MM.1S (cell line): ENCODE results near the gene NEIL1.
A peak's percentile ranks its signal among the peaks of the same experiment; 100 is the strongest.
"Not testable (repeated sequence)": the region's sequence is repeated elsewhere in the genome, so short reads cannot be mapped to it uniquely, and the experiment has no call there.

ENCODE experiments used
- DNase-seq: peaks from one replicate; pipeline ENCODE4 v3.0.0-alpha.2; 2015
- H2AFZ ChIP-seq: fragments of 300-600 bp; sonication (generic); 2 replicates; pipeline ENCODE4 v1.6.0; 2016; ENCODE audit warnings: antibody characterized with exemption, low read length
- H3F3A ChIP-seq: fragments of 300-600 bp; sonication (generic); 2 replicates; pipeline ENCODE4 v1.6.1; 2016; ENCODE audit warnings: mild to moderate bottlenecking, antibody characterized with exemption, low read length, moderate library complexity, mixed read lengths; ENCODE audit not compliant: insufficient read depth
- H3K27ac ChIP-seq: fragments of 300-600 bp; sonication (generic); 2 replicates; pipeline ENCODE4 v1.5.1; 2016; ENCODE audit warnings: mild to moderate bottlenecking, low read length
- H3K27me3 ChIP-seq: fragments of 300-600 bp; sonication (generic); replicated peaks from 2 replicates; pipeline ENCODE4 v1.6.0; 2016; ENCODE audit warnings: low read length; ENCODE audit not compliant: insufficient read depth
- H3K36me3 ChIP-seq: fragments of 300-600 bp; sonication (generic); replicated peaks from 2 replicates; pipeline ENCODE4 v1.6.1; 2016; ENCODE audit warnings: mild to moderate bottlenecking, low read length, mixed read lengths; ENCODE audit not compliant: insufficient read depth
- H3K4me1 ChIP-seq: fragments of 300-600 bp; sonication (generic); 2 replicates; pipeline ENCODE4 v1.6.1; 2016; ENCODE audit warnings: low read length, mixed read lengths
- H3K4me2 ChIP-seq: fragments of 300-600 bp; sonication (generic); 2 replicates; pipeline ENCODE4 v1.6.0; 2016; ENCODE audit warnings: low read depth, low read length
- H3K4me3 ChIP-seq: fragments of 300-600 bp; sonication (generic); 2 replicates; pipeline ENCODE4 v1.5.1; 2016; ENCODE audit warnings: low read length, mixed read lengths
- H3K79me2 ChIP-seq: fragments of 300-600 bp; sonication (generic); 2 replicates; pipeline ENCODE4 v1.6.1; 2016; ENCODE audit warnings: mixed run types, low read length, mixed read lengths
- H3K9ac ChIP-seq: fragments of 300-600 bp; sonication (generic); 2 replicates; pipeline ENCODE4 v1.6.1; 2016; ENCODE audit warnings: low read length, mixed read lengths
- H3K9me2 ChIP-seq: fragments of 300-600 bp; sonication (generic); replicated peaks from 2 replicates; pipeline ENCODE4 v1.6.1; 2016; ENCODE audit warnings: mild to moderate bottlenecking, low read length, mixed read lengths; ENCODE audit not compliant: insufficient read depth
- H3K9me3 ChIP-seq: fragments of 300-600 bp; sonication (generic); replicated peaks from 2 replicates; pipeline ENCODE4 v1.6.1; 2016; ENCODE audit warnings: mild to moderate bottlenecking, low read length, mixed read lengths; ENCODE audit not compliant: insufficient read depth
- H4K20me1 ChIP-seq: fragments of 300-600 bp; sonication (generic); 2 replicates; pipeline ENCODE4 v1.6.1; 2016; ENCODE audit warnings: mild to moderate bottlenecking, low read length, moderate library complexity, mixed read lengths; ENCODE audit not compliant: insufficient read depth
- EZH2 ChIP-seq: fragments of 300-600 bp; sonication (generic); optimal IDR thresholded peaks from 2 replicates; pipeline ENCODE3; 2017; ENCODE audit warnings: low read depth, mild to moderate bottlenecking, antibody characterized with exemption, low read length, mixed read lengths
- EZH2phosphoT487 ChIP-seq: fragments of 300-600 bp; sonication (generic); IDR thresholded peaks from 2 replicates; pipeline ENCODE4 v1.6.1; 2018; ENCODE audit warnings: antibody characterized with exemption, low read length
- TF ChIP-seq, protein P1 (sequence below): fragments of 300-600 bp; sonication (generic); IDR thresholded peaks from 2 replicates; pipeline ENCODE4 v1.5.1; 2016; ENCODE audit warnings: antibody characterized with exemption, low read length, mixed read lengths

NEIL1 gene

GRCh38 chr15:75339531-75340240 is 7.2 kb upstream of the NEIL1 start:
- no peak for DNase-seq
- H3K9me3 ChIP-seq: no peaks in the 10 kb centered on the region
- H2AFZ ChIP-seq: no peak overlapping the region
- H3K79me2 ChIP-seq: peaks cover 13% of the 10 kb centered on the region
- H3F3A ChIP-seq: no peaks in the 10 kb centered on the region
- H4K20me1 ChIP-seq: no peaks in the 10 kb centered on the region
- H3K27ac ChIP-seq: no peak overlapping the region
- TF ChIP-seq EZH2 (no peak), EZH2phosphoT487 (no peak)
- TF ChIP-seq, protein P1, sequence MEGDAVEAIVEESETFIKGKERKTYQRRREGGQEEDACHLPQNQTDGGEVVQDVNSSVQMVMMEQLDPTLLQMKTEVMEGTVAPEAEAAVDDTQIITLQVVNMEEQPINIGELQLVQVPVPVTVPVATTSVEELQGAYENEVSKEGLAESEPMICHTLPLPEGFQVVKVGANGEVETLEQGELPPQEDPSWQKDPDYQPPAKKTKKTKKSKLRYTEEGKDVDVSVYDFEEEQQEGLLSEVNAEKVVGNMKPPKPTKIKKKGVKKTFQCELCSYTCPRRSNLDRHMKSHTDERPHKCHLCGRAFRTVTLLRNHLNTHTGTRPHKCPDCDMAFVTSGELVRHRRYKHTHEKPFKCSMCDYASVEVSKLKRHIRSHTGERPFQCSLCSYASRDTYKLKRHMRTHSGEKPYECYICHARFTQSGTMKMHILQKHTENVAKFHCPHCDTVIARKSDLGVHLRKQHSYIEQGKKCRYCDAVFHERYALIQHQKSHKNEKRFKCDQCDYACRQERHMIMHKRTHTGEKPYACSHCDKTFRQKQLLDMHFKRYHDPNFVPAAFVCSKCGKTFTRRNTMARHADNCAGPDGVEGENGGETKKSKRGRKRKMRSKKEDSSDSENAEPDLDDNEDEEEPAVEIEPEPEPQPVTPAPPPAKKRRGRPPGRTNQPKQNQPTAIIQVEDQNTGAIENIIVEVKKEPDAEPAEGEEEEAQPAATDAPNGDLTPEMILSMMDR: no peak
- no peaks in the 10 kb centered on the region for H3K9me2 ChIP-seq
- no peaks in the 10 kb centered on the region for H3K27me3 ChIP-seq
- H3K4me1 ChIP-seq: peaks cover 10% of the 10 kb centered on the region; the same call in 1 of the 2 replicates
- no peak overlapping the region for H3K9ac ChIP-seq
- no peak overlapping the region for H3K4me3 ChIP-seq
- no peak overlapping the region for H3K4me2 ChIP-seq
- no peaks in the 10 kb centered on the region for H3K36me3 ChIP-seq

GRCh38 chr15:75342221-75342620 is 4.6 kb upstream of the NEIL1 start:
- TF ChIP-seq EZH2phosphoT487 (no peak), EZH2 (no peak)
- TF ChIP-seq, protein P1: no peak
- Histone ChIP-seq H3K4me3 (no peak overlapping the region), H3K4me2 (no peak overlapping the region), H3F3A (no peaks in the 10 kb centered on the region), H3K27me3 (no peaks in the 10 kb centered on the region), H3K27ac (no peak overlapping the region), H3K9me3 (no peaks in the 10 kb centered on the region), H2AFZ (no peak overlapping the region), H3K4me1 (no peaks in the 10 kb centered on the region), H3K9me2 (no peaks in the 10 kb centered on the region), H3K79me2 (no peaks in the 10 kb centered on the region), H3K9ac (no peak overlapping the region), H3K36me3 (no peaks in the 10 kb centered on the region), H4K20me1 (no peaks in the 10 kb centered on the region)
- no peak for DNase-seq

GRCh38 chr15:75343953-75344352 is 2.9 kb upstream of the NEIL1 start:
- H3K27ac ChIP-seq, H3F3A ChIP-seq, H4K20me1 ChIP-seq, DNase-seq, H3K9ac ChIP-seq, H3K27me3 ChIP-seq, H3K36me3 ChIP-seq, H2AFZ ChIP-seq, H3K4me3 ChIP-seq, H3K79me2 ChIP-seq, H3K9me2 ChIP-seq, H3K4me2 ChIP-seq, H3K9me3 ChIP-seq, H3K4me1 ChIP-seq: not testable (repeated sequence)

GRCh38 chr15:75347222-75348033 is 589 bp downstream of the NEIL1 start:
- H3K9ac ChIP-seq: peak overlapping the region; percentile 51; the same call in 1 of the 2 replicates

More at GRCh38 chr15:75347222-75348033, 589 bp downstream of the NEIL1 start:
- DNase-seq: peak; percentile 56
- H3F3A ChIP-seq: no peaks in the 10 kb centered on the region
- peak overlapping the region; percentile 84 for H3K4me3 ChIP-seq
- peak overlapping the region; percentile 92 for H3K4me2 ChIP-seq
- H3K4me1 ChIP-seq: no peaks in the 10 kb centered on the region
- no peaks in the 10 kb centered on the region for H4K20me1 ChIP-seq
- peak overlapping the region; percentile 38; the same call in 1 of the 2 replicates for H3K27ac ChIP-seq
- TF ChIP-seq EZH2 (no peak), EZH2phosphoT487 (no peak)
- TF ChIP-seq, protein P1: no peak
- no peaks in the 10 kb centered on the region for H3K9me3 ChIP-seq
- H3K9me2 ChIP-seq: no peaks in the 10 kb centered on the region
- no peaks in the 10 kb centered on the region for H3K36me3 ChIP-seq
- no peaks in the 10 kb centered on the region for H3K79me2 ChIP-seq
- peak overlapping the region; percentile 76 for H2AFZ ChIP-seq
- H3K27me3 ChIP-seq: no peaks in the 10 kb centered on the region
